GM21723 (cell line): Measurements from ENCODE around the gene XRRA1.
"Not testable (repeated sequence)": the region's sequence is repeated elsewhere in the genome, so short reads cannot be mapped to it uniquely, and the experiment has no call there.

Experiments
- ATAC-seq: cut with Tn5 transposase; IDR thresholded peaks from one replicate; pipeline ENCODE4 v1.9.1; 2021; ENCODE audit warnings: mild to moderate bottlenecking, moderate library complexity; ENCODE audit not compliant: unreplicated experiment

XRRA1 gene

DNA sequence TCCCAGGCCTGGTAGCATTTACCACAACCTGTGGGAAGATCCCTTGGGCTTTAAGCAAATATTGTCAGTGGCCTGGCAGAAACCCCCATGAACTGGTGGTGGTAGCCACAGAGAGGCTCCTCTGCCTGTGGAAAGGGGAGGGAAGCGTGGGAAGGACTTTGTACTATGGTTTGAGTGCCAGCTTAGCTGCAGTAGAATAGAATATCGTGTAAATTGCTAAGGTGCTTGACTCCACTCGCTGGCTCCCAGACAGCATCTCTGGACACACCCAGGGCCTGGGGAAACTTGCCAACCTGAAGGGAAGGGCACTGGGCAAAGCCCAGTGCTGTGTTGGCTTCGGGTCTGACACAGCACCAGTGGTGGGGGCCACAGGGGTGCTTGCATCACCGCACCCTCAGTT, 52.6 kb downstream of the XRRA1 start:
- ATAC-seq, result no peak

DNA sequence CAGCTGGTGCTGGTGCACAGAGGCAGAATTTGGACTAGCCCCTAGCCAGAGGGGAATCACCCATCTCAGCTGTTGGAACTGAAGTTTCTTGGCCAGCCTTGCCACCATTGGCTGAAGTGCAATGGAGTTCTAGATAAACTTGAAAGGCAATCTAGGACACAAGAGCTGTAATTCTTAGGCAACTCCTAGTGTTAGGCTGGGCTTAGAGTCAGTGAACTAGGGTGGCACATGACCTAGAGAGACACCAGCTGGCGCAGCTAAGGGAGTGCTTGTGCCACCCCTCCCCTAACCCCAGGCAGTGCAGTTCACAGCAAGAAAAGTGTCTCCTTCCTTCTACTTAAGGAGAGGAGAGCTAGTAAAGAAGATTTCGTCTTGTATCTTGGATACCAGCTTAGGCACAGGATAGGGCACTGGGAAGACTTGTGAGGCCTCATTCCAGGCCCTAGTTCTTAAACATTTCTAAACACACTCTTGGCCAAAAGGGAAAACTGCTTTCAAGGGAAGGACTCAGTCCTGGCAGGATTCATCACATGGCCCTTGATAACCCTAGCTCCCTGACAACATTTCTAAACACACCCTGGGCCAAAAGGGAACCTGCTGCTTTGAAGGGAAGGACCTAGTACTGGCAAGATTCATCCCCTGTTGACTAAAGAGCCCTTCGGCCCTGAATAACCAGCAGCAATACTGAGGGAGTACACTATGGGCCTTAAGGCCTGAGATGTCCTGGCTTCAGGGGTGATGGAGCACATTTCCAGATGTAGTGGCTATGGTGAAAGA, 53.4 kb downstream of the XRRA1 start:
- no peak for ATAC-seq

DNA sequence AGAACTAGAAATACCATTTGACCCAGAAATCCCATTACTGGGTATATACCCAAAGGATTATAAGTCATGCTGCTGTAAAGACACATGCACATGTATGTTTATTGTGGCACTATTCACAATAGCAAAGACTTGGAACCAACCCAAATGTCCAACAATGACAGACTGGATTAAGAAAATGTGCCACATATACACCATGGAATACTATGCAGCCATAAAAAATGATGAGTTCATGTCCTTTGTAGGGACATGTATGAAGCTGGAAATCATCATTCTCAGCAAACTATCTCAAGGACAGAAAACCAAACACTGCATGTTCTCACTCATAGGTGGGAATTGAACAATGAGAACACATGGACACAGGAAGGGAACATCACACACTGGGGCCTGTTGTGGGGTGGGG, 55.9 kb downstream of the XRRA1 start:
- not testable (repeated sequence) for ATAC-seq

DNA sequence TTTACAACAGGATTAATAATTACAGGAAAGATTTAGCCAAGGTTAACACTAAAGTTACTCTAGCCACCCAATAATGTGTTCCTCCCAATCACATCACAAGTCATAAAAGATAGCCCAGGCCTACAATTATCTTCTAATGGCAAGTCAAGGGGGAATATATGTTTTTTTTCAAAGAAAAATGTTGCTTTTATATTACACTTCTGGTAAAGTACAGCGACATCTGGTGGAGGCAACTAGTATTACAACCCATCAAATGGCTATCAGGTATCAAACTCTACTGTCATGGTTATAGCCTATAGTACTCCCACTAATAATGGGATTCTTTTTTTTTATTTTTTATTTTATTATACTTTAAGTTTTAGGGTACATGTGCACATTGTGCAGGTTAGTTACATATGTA, 71.8 kb downstream of the XRRA1 start:
- no peak for ATAC-seq

DNA sequence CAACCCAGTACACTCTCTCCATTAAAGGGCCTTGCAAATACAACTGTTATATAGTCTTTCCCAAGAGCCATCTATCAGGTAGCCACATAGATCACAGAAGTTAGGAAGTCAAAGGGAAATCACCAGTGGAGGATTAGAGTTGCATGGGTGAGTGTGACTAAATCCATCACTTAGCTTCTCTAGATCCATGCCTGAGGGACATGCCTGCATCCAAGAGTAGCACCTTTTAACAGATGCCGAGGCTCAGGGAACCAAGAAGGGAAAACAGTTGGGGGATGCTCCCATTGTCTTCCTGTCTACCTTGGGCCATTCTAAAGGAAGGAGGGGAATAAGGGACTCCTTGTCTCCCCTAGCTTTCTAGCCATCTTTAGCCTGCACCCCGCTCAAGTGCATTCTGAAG, 77.9 kb downstream of the XRRA1 start:
- ATAC-seq, result no peak

DNA sequence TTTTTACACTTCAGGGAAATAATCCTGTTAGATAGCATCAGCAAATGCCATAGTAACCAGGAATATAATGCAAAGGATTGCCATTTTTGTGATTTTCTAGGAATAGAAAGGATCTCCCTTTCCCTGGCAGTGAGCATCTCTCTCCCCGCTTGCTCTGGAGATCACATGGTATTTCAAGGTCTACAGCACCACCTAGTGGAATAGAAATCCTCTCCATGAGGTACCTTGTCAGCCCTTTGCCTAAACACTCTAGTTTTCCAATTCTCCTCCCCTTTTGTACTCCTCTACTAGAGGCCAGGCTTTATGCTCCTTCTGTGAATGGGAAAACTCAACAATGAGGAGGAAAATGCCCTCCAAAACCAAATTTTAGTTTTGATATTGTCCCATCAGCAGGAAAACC, 78.4 kb downstream of the XRRA1 start:
- ATAC-seq, result no peak

DNA sequence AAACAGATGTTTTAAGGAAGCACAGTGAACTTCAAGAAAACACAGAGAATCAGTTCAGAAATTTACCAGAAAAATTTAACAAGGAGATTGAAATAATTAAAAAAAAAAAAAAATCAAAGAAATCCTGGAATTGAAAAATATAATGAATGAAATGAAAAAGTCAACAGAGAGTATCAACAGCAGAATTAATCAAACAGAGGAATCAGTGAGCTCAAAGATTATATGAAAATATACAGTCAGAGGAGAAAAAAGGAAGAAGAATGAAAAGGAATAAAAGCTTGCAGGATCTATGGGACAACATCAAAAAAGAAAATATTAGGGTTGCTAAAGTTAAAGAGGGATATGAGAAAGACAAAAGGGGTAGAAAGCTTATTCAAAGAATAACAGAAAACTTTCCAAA, 82.3 kb downstream of the XRRA1 start:
- ATAC-seq, result no peak

DNA sequence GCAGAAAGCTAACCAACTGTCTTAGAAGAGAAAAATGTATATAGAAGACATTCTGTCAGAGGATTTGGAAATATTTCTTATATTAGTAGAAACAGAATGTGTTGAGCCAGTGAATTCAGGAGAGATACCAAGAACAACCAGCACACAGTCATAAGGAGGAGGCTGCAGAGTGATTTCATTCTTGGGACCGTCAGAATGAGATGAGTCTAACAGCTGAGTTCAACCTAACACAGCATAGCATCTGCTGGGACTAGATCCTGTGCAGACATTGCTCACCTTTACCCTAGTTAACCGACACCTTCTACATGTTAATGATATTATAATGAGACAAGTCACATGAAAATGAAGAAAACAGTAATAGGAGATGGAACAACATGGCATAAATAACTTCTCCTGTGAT, 85.5 kb downstream of the XRRA1 start:
- no peak for ATAC-seq

DNA sequence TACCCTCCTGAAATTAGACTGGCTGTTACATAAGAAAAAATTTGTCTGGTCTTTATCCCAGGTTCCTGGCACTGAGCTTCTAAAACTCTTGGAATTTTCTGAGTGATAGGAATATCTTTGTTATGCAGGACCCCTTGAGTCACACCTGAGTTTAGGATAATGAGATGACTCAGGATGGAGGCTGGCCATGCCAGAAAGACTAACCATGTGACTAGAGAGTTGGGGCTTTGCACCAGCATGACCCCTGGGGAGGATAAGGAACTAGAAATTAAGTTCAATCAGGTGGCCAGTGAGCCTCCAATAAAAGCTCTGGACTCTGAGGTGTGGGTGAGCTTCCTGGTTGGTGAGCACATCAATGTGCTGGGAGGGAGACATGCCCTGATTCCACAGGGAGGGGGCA, 88.1 kb downstream of the XRRA1 start:
- no peak for ATAC-seq

DNA sequence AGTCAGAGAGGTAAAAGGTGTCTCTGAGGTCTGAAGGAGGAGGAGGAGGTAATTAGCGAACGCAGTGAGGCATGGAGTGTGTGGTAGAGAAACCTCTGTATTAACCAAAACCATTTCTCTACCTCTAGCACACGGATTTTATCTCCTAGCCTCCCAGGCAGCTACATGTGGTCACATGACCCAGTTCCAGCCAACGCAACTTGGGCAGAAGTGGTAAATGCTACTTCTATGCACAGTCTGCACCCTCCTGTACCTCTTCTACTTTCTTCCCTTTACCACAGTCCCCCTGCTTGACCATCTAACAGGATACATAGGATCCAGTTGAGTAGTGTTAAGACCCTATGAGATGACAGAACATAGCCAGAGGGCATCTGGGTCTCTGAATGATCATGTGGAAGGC, 95.7 kb downstream of the XRRA1 start:
- no peak for ATAC-seq

DNA sequence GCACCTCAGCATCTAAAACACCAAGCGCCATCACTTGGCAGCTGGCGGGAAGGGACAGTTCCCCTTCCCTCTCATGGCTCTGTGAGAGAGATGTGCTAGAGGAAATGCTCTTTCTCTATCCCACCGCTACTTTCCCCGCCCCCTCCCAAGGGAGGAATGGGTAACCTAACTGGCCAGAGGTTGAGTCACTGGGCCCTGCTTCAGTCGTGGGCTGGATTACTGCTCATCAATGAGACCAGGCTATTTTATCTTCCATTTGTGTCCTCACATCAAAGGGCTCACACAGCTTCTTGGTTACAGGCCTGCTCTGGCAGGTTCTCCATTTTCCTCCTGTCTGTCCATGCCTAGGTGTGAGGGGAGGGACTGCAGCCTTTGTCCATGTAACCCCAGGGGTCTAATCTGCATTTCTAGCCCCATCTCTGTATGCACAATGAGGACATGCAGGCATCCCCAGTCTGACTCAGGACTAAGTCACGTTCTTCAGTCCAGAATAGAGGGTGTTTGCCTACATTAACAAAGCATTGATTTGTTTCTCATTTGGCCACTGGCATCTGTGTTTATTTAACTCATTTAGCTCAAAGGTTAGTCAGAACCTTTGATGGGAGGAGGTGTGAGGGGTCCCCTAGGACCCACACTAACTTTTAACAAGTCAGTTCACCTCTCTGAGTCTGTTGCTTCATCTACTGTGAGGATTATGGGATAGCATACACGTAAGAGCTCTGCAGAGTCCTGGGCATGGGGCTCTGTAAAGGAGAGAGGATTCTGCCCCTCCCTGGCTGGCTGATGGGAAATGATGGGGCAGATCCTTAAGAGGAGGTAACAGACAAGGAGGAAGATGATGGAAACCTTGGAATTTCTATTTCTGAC, 99.1 kb downstream of the XRRA1 start:
- no peak for ATAC-seq

DNA sequence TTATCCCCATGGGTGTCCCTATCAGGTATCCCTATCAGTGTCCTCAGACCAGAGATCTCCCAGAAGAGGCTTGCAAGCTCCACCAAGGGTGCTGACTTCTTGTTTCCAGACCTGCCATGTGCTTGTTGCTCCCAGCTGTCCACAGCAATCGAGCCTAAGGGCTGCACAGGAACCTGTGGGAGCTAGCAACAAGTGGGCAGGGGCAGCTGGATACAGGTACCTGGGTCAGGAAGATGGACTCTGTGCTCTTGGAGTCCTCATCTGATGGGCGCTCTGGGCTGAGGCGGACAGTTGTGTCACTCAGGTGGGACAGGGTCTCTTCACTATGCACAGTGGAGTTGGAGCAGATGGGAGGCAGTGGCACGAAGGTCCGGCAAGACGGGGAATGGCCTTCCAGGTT, 101.0 kb downstream of the XRRA1 start:
- ATAC-seq, result no peak

DNA sequence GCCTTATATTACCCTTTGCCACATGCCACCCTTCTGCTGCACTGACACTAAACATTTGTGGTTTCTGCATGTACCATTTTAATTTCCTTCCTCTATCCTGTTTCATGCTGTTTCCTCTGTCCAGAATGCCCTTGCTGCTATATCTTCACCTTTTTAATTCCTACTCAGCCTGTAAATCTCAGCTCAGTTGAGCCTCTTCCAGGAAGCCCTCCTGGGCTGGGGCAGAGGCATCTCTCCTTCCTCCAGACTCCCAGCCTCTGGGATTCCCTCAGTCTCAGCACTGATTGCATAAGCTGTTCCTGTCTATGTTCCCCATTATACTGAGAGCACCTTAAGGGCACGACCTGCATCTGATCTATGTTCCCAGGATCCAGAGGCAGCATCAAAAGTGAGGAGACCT, 101.5 kb downstream of the XRRA1 start:
- no peak for ATAC-seq

DNA sequence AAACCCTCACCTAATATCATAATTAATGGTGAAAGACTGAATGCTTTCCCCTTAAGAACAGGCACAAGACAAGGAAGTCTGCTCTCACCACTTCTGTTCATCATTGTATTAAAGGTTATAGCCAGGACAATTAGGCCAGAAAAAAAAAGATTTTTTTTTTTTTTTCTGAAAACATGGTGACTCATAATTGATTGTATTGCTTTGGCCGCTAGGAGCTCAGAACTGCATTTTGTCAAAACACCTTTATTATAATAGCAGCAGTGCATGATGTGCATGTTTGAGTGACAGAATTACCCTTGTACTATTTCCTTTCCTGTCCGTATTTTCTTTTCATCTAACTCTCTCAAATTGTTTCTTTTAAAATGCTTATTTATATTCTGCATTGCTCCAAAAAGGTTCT, 102.1 kb downstream of the XRRA1 start:
- ATAC-seq, result no peak

DNA sequence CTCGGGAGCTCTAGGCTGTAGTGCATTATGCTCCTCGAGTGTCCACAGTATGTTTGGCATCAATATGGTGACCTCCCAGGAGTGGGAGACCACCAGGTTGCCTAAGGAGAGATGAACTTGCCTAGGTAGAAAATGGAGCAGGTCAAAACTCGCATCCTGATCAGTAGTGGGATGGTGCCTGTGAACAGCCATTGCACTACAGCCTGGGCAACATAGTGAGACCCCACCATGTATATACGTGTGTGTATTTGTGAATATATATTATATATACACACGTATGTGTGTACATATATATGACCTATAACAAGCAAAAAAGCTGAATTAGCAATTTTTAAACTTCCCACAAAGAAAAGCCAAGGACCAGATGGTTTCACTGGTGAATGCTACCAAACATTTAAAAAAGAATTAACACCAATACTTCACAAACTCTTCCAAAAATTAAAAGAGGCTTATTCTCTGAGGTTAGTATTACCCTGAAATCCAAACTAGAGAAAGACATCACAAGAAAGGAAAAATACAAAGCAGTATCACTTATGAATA, 102.8 kb downstream of the XRRA1 start:
- no peak for ATAC-seq

DNA sequence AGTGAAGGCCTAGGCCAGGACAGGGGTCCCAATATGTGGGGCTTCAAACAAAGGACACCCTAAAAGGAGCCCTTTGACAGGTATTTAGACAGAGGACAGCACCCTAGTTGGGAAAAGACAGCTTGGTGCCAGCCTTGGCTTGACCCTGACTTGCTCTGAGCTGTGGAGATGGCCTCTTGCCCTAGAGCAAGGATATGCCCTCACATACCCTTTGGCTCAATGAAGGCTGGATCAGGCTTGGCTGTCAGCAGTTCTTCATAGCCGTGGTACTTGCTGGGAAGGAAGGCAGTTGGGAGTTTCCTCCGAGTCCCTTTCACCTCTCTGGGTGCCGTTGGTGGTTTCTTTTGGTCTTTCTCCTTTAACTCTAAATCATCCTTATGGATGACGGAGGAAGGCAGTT, 104.0 kb downstream of the XRRA1 start:
- no peak for ATAC-seq

DNA sequence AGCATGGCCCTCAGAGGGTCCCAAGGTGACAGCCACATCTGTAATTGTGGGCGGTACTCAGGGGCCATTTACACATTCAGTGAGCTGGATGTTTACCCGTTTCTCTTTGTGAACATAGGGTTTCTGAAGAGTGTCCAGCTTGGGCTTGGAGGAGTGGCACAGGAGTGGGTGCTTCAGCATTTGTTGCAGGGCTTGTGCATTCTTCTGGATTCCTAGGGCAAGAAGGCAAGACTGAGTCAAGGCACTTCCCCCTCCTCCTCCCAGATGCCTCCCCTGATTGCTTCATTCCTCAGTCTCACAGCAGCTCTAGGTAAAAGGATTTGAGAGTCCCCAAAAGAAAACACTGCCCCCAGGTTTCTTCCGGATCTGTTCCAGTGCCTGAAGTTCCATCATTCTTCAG, 104.8 kb downstream of the XRRA1 start:
- no peak for ATAC-seq

DNA sequence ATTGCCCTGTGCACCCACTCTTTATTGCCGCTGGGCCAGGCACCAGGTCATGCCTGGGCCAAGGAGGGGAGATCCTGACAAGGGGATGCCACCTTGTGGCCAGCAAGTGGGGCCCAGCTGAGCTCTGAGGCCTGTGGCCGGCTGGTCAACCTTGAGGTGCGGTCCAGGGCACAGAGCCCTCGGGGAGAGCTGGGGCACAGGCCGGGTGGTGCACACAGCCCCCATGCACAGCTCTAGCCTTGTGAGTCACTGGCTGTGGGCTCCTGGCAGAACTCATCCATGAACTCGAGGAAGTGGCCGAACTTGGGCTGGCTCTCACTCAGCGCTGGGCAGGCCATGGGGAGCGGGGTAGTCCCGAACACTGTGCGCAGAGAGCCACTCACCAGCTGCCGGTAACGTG, 105.9 kb downstream of the XRRA1 start:
- no peak for ATAC-seq

DNA sequence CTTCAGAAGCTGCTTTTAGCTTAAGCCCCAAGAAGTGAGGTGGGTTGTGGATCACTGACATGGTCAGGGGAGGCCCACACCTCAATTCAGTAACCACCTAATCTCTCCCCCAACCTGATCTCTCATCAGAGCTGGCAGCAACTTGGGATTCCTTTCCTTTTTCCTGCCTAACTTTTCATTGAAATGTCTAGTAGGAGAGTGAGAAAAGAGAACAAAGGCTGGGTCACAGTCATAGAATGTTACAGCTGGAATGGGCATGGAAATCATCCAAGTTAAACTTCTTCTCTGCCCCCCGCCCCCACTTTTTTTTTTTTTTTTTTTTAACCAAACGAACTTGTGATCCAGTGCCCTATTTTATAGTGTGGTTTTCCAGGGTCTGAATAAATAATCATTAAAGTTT, 108.4 kb downstream of the XRRA1 start:
- ATAC-seq, result no peak

DNA sequence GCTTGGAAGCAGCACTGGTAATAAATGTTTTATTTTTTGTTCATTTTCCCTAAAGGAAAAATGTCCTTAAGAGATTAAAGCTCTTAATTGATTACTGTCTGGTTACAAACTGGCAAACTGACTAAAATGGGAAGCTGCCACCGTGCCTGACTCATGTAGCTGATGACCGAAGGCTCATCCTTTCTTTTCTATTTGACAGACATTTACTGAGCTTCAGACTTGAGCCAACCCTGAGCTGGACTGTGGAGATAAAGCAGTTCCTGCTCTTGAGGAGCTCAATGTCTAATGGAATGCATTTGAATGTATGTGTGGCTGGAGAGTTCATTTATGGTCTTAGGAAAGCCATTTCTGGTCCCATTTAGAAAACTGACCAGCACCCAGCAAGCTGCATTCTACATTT, 108.9 kb downstream of the XRRA1 start:
- ATAC-seq, result no peak

DNA sequence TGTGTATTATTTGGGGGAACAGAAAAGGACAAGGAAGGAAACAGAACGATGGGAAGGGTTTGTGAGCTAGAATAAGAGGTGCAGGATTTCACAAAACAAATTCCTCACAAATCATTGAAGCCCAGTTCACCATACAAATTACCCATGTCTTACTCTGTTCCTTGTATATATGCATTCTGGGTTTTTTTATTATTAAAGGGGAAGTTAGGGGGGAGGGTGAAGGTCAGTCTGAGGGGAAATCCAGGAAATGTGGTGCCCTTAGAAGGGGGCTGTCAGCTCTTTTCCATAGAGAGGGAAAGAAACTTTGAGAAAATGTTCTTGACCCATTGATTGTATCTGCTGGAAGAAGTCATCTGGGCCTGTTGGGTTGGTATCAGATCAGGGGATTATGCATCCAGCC, 109.4 kb downstream of the XRRA1 start:
- ATAC-seq, result no peak

DNA sequence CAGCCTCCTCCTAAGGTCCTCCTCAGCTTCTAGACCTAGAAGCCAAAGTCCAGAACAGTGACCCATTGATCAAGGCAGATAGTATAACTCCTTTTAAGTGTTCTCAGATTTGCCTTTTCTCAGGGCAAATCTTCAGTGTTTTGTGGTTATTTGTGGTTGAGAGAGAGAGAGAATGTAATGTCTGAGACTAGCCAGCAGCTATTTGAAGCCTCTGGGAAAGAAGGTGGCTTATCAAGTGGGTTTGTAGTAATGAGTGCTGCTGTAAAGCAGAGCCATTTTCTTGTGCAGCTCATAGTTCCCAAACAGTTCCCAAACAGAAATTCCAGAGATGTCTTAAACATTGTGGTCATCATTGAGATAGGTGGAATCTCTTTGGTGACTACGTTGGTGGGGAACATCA, 110.7 kb downstream of the XRRA1 start:
- no peak for ATAC-seq
